ENCODE data around the gene ASB5. TPM values are rescaled to one million over a fixed set of nuclear protein-coding genes. Genes with fewer than 3 reads are reported as not detected.

The ASB5 gene
- total RNA-seq, 1 donor from 2014 or later = 0.90 TPM

GRCh38 chr4:176189891-176190795 lies 78.9 kb downstream of the ASB5 start:
- Mint-ChIP-seq H3K27ac (ENCODE audit: unreplicated experiment) (no peak overlapping the region), H3K27me3 (ENCODE audit: low read depth) (no peaks in the 10 kb centered on the region), H3K4me3 (ENCODE audit: unreplicated experiment) (no peak overlapping the region), H3K4me1 (ENCODE audit: low read depth) (peaks cover 26% of the 10 kb centered on the region), H3K9me3 (ENCODE audit: low read depth) (no peaks in the 10 kb centered on the region), H3K36me3 (ENCODE audit: low read depth) (no peaks in the 10 kb centered on the region)
- no peak for TF ChIP-seq CTCF (IDR thresholded peaks at IDR 0.05)
- DNase-seq (ENCODE audit: low spot score) = no peak

- H3K36me3 Mint-ChIP-seq (ENCODE audit: low read depth) = no peaks in the 10 kb centered on the region
- H3K4me3 Mint-ChIP-seq (ENCODE audit: unreplicated experiment) = no peak overlapping the region
- H3K27me3 Mint-ChIP-seq (ENCODE audit: low read depth) = no peaks in the 10 kb centered on the region
- H3K4me1 Mint-ChIP-seq (ENCODE audit: low read depth) = peaks cover 32% of the 10 kb centered on the region
- H3K27ac Mint-ChIP-seq (ENCODE audit: unreplicated experiment) = no peak overlapping the region
- DNase-seq (ENCODE audit: low spot score) = no peak
- TF ChIP-seq CTCF (IDR thresholded peaks at IDR 0.05) = no peak
- no peaks in the 10 kb centered on the region for H3K9me3 Mint-ChIP-seq (ENCODE audit: low read depth)
These were observed 80.4 kb downstream of the ASB5 start for GRCh38 chr4:176188654-176189053.

- H3K4me1 Mint-ChIP-seq (ENCODE audit: low read depth) = peaks cover 28% of the 10 kb centered on the region
- H3K4me3 Mint-ChIP-seq (ENCODE audit: unreplicated experiment) = no peak overlapping the region
- no peak for DNase-seq (ENCODE audit: low spot score)
- H3K36me3 Mint-ChIP-seq (ENCODE audit: low read depth) = no peaks in the 10 kb centered on the region
- H3K27me3 Mint-ChIP-seq (ENCODE audit: low read depth) = no peaks in the 10 kb centered on the region
- H3K9me3 Mint-ChIP-seq (ENCODE audit: low read depth) = no peaks in the 10 kb centered on the region
- no peak overlapping the region for H3K27ac Mint-ChIP-seq (ENCODE audit: unreplicated experiment)
- no peak for TF ChIP-seq CTCF (IDR thresholded peaks at IDR 0.05)
These were observed 81.4 kb downstream of the ASB5 start for GRCh38 chr4:176187624-176188023.

GRCh38 chr4:176186671-176187395 lies 82.2 kb downstream of the ASB5 start:
- Mint-ChIP-seq H3K27ac (ENCODE audit: unreplicated experiment) (peak overlapping the region; percentile 49), H3K9me3 (ENCODE audit: low read depth) (no peaks in the 10 kb centered on the region), H3K36me3 (ENCODE audit: low read depth) (no peaks in the 10 kb centered on the region), H3K27me3 (ENCODE audit: low read depth) (no peaks in the 10 kb centered on the region), H3K4me3 (ENCODE audit: unreplicated experiment) (no peak overlapping the region), H3K4me1 (ENCODE audit: low read depth) (peaks cover 28% of the 10 kb centered on the region)
- no peak for DNase-seq (ENCODE audit: low spot score)
- no peak for TF ChIP-seq CTCF (IDR thresholded peaks at IDR 0.05)

- Mint-ChIP-seq H3K4me1 (ENCODE audit: low read depth) (peaks cover 28% of the 10 kb centered on the region), H3K36me3 (ENCODE audit: low read depth) (no peaks in the 10 kb centered on the region), H3K27me3 (ENCODE audit: low read depth) (no peaks in the 10 kb centered on the region), H3K4me3 (ENCODE audit: unreplicated experiment) (no peak overlapping the region), H3K27ac (ENCODE audit: unreplicated experiment) (peak overlapping the region; percentile 5), H3K9me3 (ENCODE audit: low read depth) (no peaks in the 10 kb centered on the region)
- no peak for DNase-seq (ENCODE audit: low spot score)
- no peak for TF ChIP-seq CTCF (IDR thresholded peaks at IDR 0.05)
These were observed 83.0 kb downstream of the ASB5 start for GRCh38 chr4:176186067-176186466.

Measured in chondrocyte (in vitro differentiated cells).